Hepatocyte (in vitro differentiated cells): ENCODE data around the gene SPRR3. TPM values are rescaled to one million over a fixed set of nuclear protein-coding genes. Genes with fewer than 3 reads are reported as not detected.

Source experiments
- DNase-seq: peaks from one replicate; pipeline ENCODE4 v3.0.0-alpha.2; 2016; ENCODE audit warnings: low spot score
- H2AFZ ChIP-seq: fragments of 200-600 bp; sonication (generic); 2 replicates; pipeline ENCODE4 v1.6.0; 2016; ENCODE audit warnings: antibody characterized with exemption, mild to moderate bottlenecking
- H3K27ac ChIP-seq: fragments of 200-600 bp; sonication (generic); 2 replicates; pipeline ENCODE4 v1.5.1; 2016; ENCODE audit warnings: mild to moderate bottlenecking
- H3K27me3 ChIP-seq: fragments of 200-600 bp; sonication (generic); 2 replicates; pipeline ENCODE4 v1.6.1; 2016
- H3K36me3 ChIP-seq: fragments of 200-600 bp; sonication (generic); replicated peaks from 2 replicates; pipeline ENCODE4 v1.5.1; 2016; ENCODE audit warnings: low read depth; ENCODE audit not compliant: insufficient read depth
- H3K4me1 ChIP-seq: fragments of 200-600 bp; sonication (generic); 2 replicates; pipeline ENCODE4 v1.5.1; 2016; ENCODE audit warnings: mild to moderate bottlenecking, moderate library complexity; ENCODE audit not compliant: insufficient read depth
- H3K4me2 ChIP-seq: fragments of 200-600 bp; sonication (generic); 2 replicates; pipeline ENCODE4 v1.6.0; 2016
- H3K4me3 ChIP-seq: fragments of 200-600 bp; sonication (generic); 2 replicates; pipeline ENCODE4 v1.5.1; 2016; ENCODE audit warnings: mild to moderate bottlenecking
- H3K79me2 ChIP-seq: fragments of 200-600 bp; sonication (generic); 2 replicates; pipeline ENCODE4 v1.6.0; 2017; ENCODE audit warnings: mild to moderate bottlenecking
- H3K9me2 ChIP-seq: fragments of 200-600 bp; sonication (generic); replicated peaks from 2 replicates; pipeline ENCODE4 v1.6.0; 2017; ENCODE audit warnings: mild to moderate bottlenecking; ENCODE audit not compliant: insufficient read depth
- H3K9me3 ChIP-seq: fragments of 200-600 bp; sonication (generic); 2 replicates; pipeline ENCODE4 v1.5.1; 2016; ENCODE audit warnings: low read depth, mild to moderate bottlenecking
- H4K20me1 ChIP-seq: fragments of 200-600 bp; sonication (generic); 2 replicates; pipeline ENCODE4 v1.6.0; 2016; ENCODE audit warnings: mild to moderate bottlenecking; ENCODE audit not compliant: insufficient read depth, poor library complexity, severe bottlenecking
- EZH2 ChIP-seq: fragments of 200-600 bp; sonication (generic); IDR thresholded peaks from 2 replicates; pipeline ENCODE4 v1.6.1; 2016; ENCODE audit warnings: antibody characterized with exemption, mild to moderate bottlenecking, borderline replicate concordance
- EZH2phosphoT487 ChIP-seq: fragments of 200-600 bp; sonication (generic); IDR thresholded peaks from one replicate; pipeline ENCODE4 v1.6.1; 2018; ENCODE audit warnings: antibody characterized with exemption, mild to moderate bottlenecking, low read depth, moderate library complexity; ENCODE audit not compliant: unreplicated experiment, severe bottlenecking
- WGBS: methylation state at CpG from one replicate; pipeline ENCODE4 v1.1.6; 2016; ENCODE audit warnings: low lambda C conversion rate; ENCODE audit errors: missing lambda C conversion rate; 5-methylcytosine and 5-hydroxymethylcytosine counted together
- polyA plus RNA-seq: library from polyadenylated mRNA; unstranded; fragments of >200 nt; fragmentation: Nextera tagmentation; extraction: Ambion mirVana; gene quantifications from 2 replicates; pipeline ENCODE4 v1.2.1, GENCODE V29; 2016
- total RNA-seq: library from RNA; depleted of rRNA; stranded (reverse); fragments of >200 nt; gene quantifications from 2 replicates; pipeline ENCODE4 v1.2.3, GENCODE V29; 2014
- TF ChIP-seq, protein P1 (sequence below): fragments of 200-600 bp; sonication (generic); IDR thresholded peaks from 2 replicates; pipeline ENCODE4 v1.5.1; 2016; ENCODE audit warnings: antibody characterized with exemption, mild to moderate bottlenecking; ENCODE audit not compliant: poor library complexity

SPRR3 gene
- total and polyA plus RNA-seq, 2 experiments from 2014 or later = 0.40 TPM; not detected in 1

DNA sequence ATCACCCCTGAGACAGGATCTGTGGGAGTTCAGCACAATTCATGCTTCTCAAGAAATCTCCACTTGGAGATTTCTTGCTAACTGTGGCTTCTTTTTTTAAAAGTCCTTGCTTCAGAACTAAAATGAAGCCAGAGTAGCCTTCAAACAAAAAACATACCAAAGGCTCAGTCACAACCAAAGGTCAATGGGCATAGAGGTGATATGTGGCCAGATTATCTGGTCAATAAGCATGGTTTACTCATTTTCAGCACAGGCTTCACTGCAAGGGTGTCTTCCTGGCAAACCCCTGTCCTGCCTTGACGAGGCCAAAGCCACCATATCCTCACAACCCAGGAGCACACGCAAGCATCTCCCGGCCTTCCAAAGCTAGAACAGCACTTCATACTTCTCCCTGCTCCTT is 42.3 kb upstream of the SPRR3 start:
- Histone ChIP-seq H3K4me2 (no peak overlapping the region), H3K4me1 (no peaks in the 10 kb centered on the region), H3K27ac (no peak overlapping the region), H3K9me3 (no peaks in the 10 kb centered on the region), H4K20me1 (no peaks in the 10 kb centered on the region), H3K27me3 (no peaks in the 10 kb centered on the region), H3K4me3 (no peak overlapping the region), H3K79me2 (no peaks in the 10 kb centered on the region), H3K36me3 (no peaks in the 10 kb centered on the region), H2AFZ (no peak overlapping the region), H3K9me2 (no peaks in the 10 kb centered on the region)
- DNase-seq = no peak
- TF ChIP-seq EZH2 (no peak), EZH2phosphoT487 (no peak)
- TF ChIP-seq, protein P1, sequence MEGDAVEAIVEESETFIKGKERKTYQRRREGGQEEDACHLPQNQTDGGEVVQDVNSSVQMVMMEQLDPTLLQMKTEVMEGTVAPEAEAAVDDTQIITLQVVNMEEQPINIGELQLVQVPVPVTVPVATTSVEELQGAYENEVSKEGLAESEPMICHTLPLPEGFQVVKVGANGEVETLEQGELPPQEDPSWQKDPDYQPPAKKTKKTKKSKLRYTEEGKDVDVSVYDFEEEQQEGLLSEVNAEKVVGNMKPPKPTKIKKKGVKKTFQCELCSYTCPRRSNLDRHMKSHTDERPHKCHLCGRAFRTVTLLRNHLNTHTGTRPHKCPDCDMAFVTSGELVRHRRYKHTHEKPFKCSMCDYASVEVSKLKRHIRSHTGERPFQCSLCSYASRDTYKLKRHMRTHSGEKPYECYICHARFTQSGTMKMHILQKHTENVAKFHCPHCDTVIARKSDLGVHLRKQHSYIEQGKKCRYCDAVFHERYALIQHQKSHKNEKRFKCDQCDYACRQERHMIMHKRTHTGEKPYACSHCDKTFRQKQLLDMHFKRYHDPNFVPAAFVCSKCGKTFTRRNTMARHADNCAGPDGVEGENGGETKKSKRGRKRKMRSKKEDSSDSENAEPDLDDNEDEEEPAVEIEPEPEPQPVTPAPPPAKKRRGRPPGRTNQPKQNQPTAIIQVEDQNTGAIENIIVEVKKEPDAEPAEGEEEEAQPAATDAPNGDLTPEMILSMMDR = no peak
- WGBS = 67% methylated on average over 3 of the region's 3 CpGs

DNA sequence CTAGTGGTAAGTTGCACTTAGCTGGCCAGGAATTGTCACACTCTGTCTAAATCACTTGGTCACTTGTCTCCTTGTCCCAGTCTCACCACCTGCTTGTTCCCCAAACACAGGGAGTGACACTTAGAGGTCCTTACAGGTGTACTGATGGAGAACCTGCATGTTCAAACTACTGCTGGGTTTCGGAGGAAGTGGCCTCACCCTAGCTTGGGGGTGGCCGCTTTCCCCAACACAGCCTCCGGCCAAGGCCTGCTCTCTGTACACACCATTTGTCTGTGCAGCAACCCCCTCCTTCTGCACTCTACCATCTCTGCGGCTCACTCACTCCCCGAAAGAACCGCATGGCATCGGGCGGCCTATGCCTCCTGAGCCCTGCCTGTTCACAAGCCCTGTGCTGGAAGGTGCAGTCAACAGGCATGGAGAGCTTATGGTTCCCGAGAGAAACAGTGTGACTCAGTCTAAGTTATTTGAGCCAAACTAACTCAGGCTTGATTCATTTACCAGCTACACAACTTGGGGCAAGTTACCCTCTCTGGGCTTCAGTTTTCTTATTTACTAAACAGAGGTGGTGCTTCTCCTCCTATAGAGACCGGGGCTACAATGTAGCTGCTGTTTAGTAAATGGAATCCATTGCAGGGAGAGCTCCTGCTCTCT is 41.6 kb upstream of the SPRR3 start:
- H3K27ac ChIP-seq = no peak overlapping the region
- no peak overlapping the region for H2AFZ ChIP-seq
- no peaks in the 10 kb centered on the region for H3K27me3 ChIP-seq
- H4K20me1 ChIP-seq = no peaks in the 10 kb centered on the region
- no peak for TF ChIP-seq EZH2
- TF ChIP-seq, protein P1 = no peak
- no peak for TF ChIP-seq EZH2phosphoT487
- H3K4me3 ChIP-seq = no peak overlapping the region
- no peaks in the 10 kb centered on the region for H3K9me3 ChIP-seq
- H3K36me3 ChIP-seq = no peaks in the 10 kb centered on the region
- H3K9me2 ChIP-seq = no peaks in the 10 kb centered on the region
- no peaks in the 10 kb centered on the region for H3K79me2 ChIP-seq
- no peak overlapping the region for H3K4me2 ChIP-seq
- no peak for DNase-seq
- 86% methylated on average over 10 of the region's 10 CpGs for WGBS
- no peaks in the 10 kb centered on the region for H3K4me1 ChIP-seq

DNA sequence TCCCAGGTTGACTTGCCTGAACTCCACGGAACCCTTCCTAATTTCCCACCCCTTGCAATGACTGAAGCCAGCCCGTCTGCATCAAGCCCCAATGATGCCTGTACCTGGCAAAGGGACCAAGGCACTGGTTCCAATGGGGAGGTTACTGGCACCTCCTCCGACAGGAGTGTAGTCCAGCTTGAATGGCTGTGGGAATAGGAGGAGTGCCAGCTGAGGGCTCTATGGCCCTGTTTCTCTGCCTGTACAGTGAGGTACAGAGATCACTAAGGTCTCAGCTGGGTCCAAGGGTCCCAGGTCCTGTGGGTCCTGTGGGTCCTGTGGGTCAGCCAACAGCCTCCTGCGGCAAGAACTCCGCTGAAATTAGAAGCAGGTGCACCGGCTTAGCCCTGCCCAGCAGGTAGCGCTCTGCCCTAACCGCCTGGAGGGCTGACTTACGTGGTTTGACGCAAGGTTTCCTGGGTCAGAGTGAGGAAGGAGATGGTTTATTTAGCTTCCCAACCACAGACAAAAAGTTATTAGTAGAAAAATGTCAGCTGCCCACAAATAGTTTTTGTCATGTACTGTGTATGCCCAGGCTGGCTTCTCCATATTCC is 41.0 kb upstream of the SPRR3 start:
- no peak for TF ChIP-seq EZH2
- TF ChIP-seq EZH2phosphoT487 = no peak
- TF ChIP-seq, protein P1 = no peak
- H3K27me3 ChIP-seq = no peaks in the 10 kb centered on the region

More for the DNA sequence above, 41.0 kb upstream of the SPRR3 start:
- Histone ChIP-seq H3K27ac (no peak overlapping the region), H3K36me3 (no peaks in the 10 kb centered on the region), H3K4me2 (no peak overlapping the region), H3K9me3 (no peaks in the 10 kb centered on the region), H4K20me1 (no peaks in the 10 kb centered on the region), H3K9me2 (no peaks in the 10 kb centered on the region), H3K4me3 (no peak overlapping the region), H3K79me2 (no peaks in the 10 kb centered on the region), H2AFZ (no peak overlapping the region), H3K4me1 (no peaks in the 10 kb centered on the region)
- no peak for DNase-seq
- WGBS = 71% methylated on average over 10 of the region's 10 CpGs
